Thyroid gland (tissue), 4 donors: ENCODE measurements around the gene DNAH1. TPM values are rescaled to one million over a fixed set of nuclear protein-coding genes. Genes with fewer than 3 reads are reported as not detected.

Experiments
- DNase-seq, 2 donors: peaks; one replicate each; pipeline ENCODE4 v3.0.0-alpha.2; 2019
- H3K27ac ChIP-seq, 3 donors: fragments of 200-600 bp; sonication (generic); 1 replicate in 2 of 3; 2 replicates in 1 of 3; pipeline ENCODE4 v1.5.1; 2016 to 2019; ENCODE audit warnings: mild to moderate bottlenecking in 1 of 3, moderate library complexity in 1 of 3
- H3K27me3 ChIP-seq: fragments of 200-600 bp; sonication (generic); one replicate; pipeline ENCODE4 v1.5.1; 2019
- H3K36me3 ChIP-seq, 2 donors: fragments of 200-600 bp; sonication (generic); one replicate each; pipeline ENCODE4 v1.5.1; 2016 to 2019
- H3K4me1 ChIP-seq, 2 donors: fragments of 200-600 bp; sonication (generic); one replicate each; pipeline ENCODE4 v1.5.1; 2017 to 2019
- H3K4me3 ChIP-seq, 3 donors: fragments of 200-600 bp; sonication (generic); replicated peaks in 1 of 3; 1 replicate in 2 of 3; 2 replicates in 1 of 3; pipeline ENCODE4 v1.5.1; 2016; ENCODE audit warnings: mild to moderate bottlenecking in 1 of 3
- H3K9me3 ChIP-seq: fragments of 200-600 bp; sonication (generic); one replicate; pipeline ENCODE4 v1.5.1; 2017
- POLR2A ChIP-seq, 2 donors: fragments of 450-650 bp; IDR thresholded peaks; one replicate each; pipeline ENCODE4 v1.6.1; 2017; ENCODE audit warnings: antibody characterized with exemption in 2 of 2, mild to moderate bottlenecking in 2 of 2, moderate library complexity in 1 of 2
- WGBS, 2 donors: methylation state at CpG; one replicate each; pipeline ENCODE4 v1.1.5; 2017; 5-methylcytosine and 5-hydroxymethylcytosine counted together
- intact Hi-C: fragments of 100-400 bp; cut with DNase I; formaldehyde crosslinking; loops from one replicate; pipeline ENCODE4 v1.15.1; 2023
- total RNA-seq, 4 donors: library from RNA; depleted of rRNA; stranded (reverse); fragments of >200 nt; gene quantifications; one replicate each; pipeline ENCODE4 v1.2.3, GENCODE V29; 2016
- TF ChIP-seq, protein P1 (sequence below), 6 experiments: fragments of 200-600 bp in 3 of 6; fragments of 450-650 bp in 3 of 6; sonication (generic) in 3 of 6; IDR thresholded peaks; one replicate each; pipeline ENCODE4 v1.5.1; 2016 to 2019; ENCODE audit warnings: antibody characterized with exemption in 6 of 6, mild to moderate bottlenecking in 2 of 6, inconsistent platforms in 1 of 6, moderate library complexity in 1 of 6

Gene DNAH1
- total RNA-seq, 4 donors from 2014 or later = 4.6 to 14.2 (median 7.5) TPM

GRCh38 chr3:52318186-52318816 is 2.2 kb downstream of the DNAH1 start:
- Histone ChIP-seq H3K9me3 (no peaks in the 10 kb centered on the region), H3K27me3 (no peaks in the 10 kb centered on the region), H3K36me3 (no peaks in the 10 kb centered on the region), H3K27ac (no peak overlapping the region), H3K4me3 (no peak overlapping the region), H3K4me1 (peaks cover 7 to 22% of the 10 kb centered on the region in 2 donors)
- intact Hi-C loops = no loop called here
- no peak for TF ChIP-seq POLR2A (IDR thresholded peaks at IDR 0.05)
- TF ChIP-seq, protein P1, sequence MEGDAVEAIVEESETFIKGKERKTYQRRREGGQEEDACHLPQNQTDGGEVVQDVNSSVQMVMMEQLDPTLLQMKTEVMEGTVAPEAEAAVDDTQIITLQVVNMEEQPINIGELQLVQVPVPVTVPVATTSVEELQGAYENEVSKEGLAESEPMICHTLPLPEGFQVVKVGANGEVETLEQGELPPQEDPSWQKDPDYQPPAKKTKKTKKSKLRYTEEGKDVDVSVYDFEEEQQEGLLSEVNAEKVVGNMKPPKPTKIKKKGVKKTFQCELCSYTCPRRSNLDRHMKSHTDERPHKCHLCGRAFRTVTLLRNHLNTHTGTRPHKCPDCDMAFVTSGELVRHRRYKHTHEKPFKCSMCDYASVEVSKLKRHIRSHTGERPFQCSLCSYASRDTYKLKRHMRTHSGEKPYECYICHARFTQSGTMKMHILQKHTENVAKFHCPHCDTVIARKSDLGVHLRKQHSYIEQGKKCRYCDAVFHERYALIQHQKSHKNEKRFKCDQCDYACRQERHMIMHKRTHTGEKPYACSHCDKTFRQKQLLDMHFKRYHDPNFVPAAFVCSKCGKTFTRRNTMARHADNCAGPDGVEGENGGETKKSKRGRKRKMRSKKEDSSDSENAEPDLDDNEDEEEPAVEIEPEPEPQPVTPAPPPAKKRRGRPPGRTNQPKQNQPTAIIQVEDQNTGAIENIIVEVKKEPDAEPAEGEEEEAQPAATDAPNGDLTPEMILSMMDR (IDR thresholded peaks at IDR 0.05) = no peak
- DNase-seq = peak; percentile 85 to 87
- 31 to 50% methylated on average over 13 to 14 of the region's 14 CpGs for WGBS, 2 donors

- Histone ChIP-seq H3K27me3 (no peaks in the 10 kb centered on the region), H3K36me3 (no peaks in the 10 kb centered on the region), H3K27ac (no peak overlapping the region), H3K4me3 (no peak overlapping the region), H3K4me1 (peaks cover 14 to 35% of the 10 kb centered on the region in 2 donors), H3K9me3 (no peaks in the 10 kb centered on the region)
- intact Hi-C loops = no loop called here
- TF ChIP-seq, protein P1 (IDR thresholded peaks at IDR 0.05) = no peak
- TF ChIP-seq POLR2A (IDR thresholded peaks at IDR 0.05) = no peak
- no peak for DNase-seq
- 83 to 95% methylated on average over 9 to 10 of the region's 10 CpGs for WGBS, 2 donors
These were observed 3.9 kb downstream of the DNAH1 start for GRCh38 chr3:52319921-52320595.

GRCh38 chr3:52321481-52321880 is 5.4 kb downstream of the DNAH1 start:
- Histone ChIP-seq H3K9me3 (no peaks in the 10 kb centered on the region), H3K4me1 (peaks cover 14 to 35% of the 10 kb centered on the region in 2 donors), H3K27ac (no peak overlapping the region), H3K27me3 (no peaks in the 10 kb centered on the region), H3K36me3 (no peaks in the 10 kb centered on the region), H3K4me3 (no peak overlapping the region)
- TF ChIP-seq POLR2A (IDR thresholded peaks at IDR 0.05) = no peak
- TF ChIP-seq, protein P1 (IDR thresholded peaks at IDR 0.05) = no peak
- 83 to 84% methylated on average over 5 of the region's 5 CpGs for WGBS, 2 donors
- no peak for DNase-seq
- intact Hi-C loops = no loop called here

DNA sequence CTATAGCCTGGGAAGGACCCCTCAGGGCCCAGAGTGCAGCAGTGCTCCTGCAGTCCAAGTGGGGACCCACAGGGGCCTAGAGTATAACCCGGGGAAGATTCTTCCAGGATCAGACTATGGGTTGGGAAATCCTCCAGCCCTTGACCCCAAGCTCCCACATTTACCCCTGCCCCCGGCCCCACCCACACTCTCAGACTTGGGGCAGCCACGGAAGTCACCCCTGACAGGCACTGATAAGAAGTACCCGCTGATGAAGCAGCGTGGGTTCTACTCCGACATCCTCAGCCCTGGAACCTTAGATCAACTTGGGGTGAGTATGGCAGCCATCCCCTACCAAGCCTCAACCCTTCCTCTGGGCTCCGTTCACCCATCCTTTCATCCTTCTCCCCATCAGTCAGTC is 6.3 kb downstream of the DNAH1 start:
- peaks cover 13 to 32% of the 10 kb centered on the region in 2 donors for H3K4me1 ChIP-seq
- H3K27ac ChIP-seq = no peak overlapping the region
- no peaks in the 10 kb centered on the region for H3K9me3 ChIP-seq
- H3K36me3 ChIP-seq = no peaks in the 10 kb centered on the region
- H3K4me3 ChIP-seq = no peak overlapping the region
- DNase-seq = no peak
- WGBS, 2 donors = 96% methylated on average over 6 to 7 of the region's 7 CpGs
- intact Hi-C loops = no loop called here
- TF ChIP-seq, protein P1 (IDR thresholded peaks at IDR 0.05) = no peak
- no peak for TF ChIP-seq POLR2A (IDR thresholded peaks at IDR 0.05)
- no peaks in the 10 kb centered on the region for H3K27me3 ChIP-seq
